B cell (primary cell): ENCODE measurements around the gene MEIS3. TPM values are rescaled to one million over a fixed set of nuclear protein-coding genes. Genes with fewer than 3 reads are reported as not detected.

Experiments
- ATAC-seq: fragments of 200-7000 bp; cut with Tn5 transposase; one replicate; pipeline ENCODE4 v1.10.0; 2021; ENCODE audit warnings: low read depth, mild to moderate bottlenecking, moderate number of reproducible peaks, moderate library complexity
- CTCF ChIA-PET: fragments of 350-600 bp; sonication (Branson Sonifier 250); formaldehyde crosslinking; loops from one replicate; lab custom pipeline; 2021; ENCODE audit warnings: antibody characterized with exemption, inconsistent platforms; lab: Charles Lee
- POLR2A ChIA-PET: fragments of 350-600 bp; sonication (Branson Sonifier 250); formaldehyde crosslinking; loops from one replicate; lab custom pipeline; 2021; ENCODE audit warnings: antibody characterized with exemption; lab: Charles Lee
- DNase-seq: peaks from one replicate; pipeline ENCODE4 v3.0.0; 2013
- H2AFZ ChIP-seq: 2 replicates; pipeline ENCODE4 v1.6.1; 2012; ENCODE audit warnings: mild to moderate bottlenecking, low read depth, low read length; ENCODE audit not compliant: insufficient read depth, poor library complexity, severe bottlenecking
- H3K27ac ChIP-seq, 2 donors: 1 replicate in 1 of 2; 2 replicates in 1 of 2; pipeline ENCODE4 v1.5.1; 2012 to 2013; ENCODE audit warnings: low read length in 2 of 2, mild to moderate bottlenecking in 2 of 2, moderate library complexity in 1 of 2
- H3K27me3 ChIP-seq, 4 experiments: fragments of 200-600 bp in 1 of 4; sonication (generic) in 1 of 4; replicated peaks in 1 of 4; 1 replicate in 2 of 4; 2 replicates in 2 of 4; pipeline versions ENCODE4 v1.6.1 to v1.7.0; 2013 to 2016; ENCODE audit warnings: low read length in 3 of 4, mild to moderate bottlenecking in 2 of 4, mixed read lengths in 1 of 4, moderate library complexity in 1 of 4; ENCODE audit not compliant: insufficient read depth in 4 of 4, control insufficient read depth in 3 of 4; ENCODE audit errors: control extremely low read depth in 1 of 4
- H3K36me3 ChIP-seq, 2 experiments: replicated peaks in 1 of 2; 1 replicate in 1 of 2; 2 replicates in 1 of 2; pipeline versions ENCODE4 v1.6.1 to v1.7.1; 2013; ENCODE audit warnings: low read length in 1 of 2; ENCODE audit not compliant: insufficient read depth in 2 of 2, control insufficient read depth in 1 of 2; ENCODE audit errors: control extremely low read depth in 1 of 2, extremely low read depth in 1 of 2
- H3K4me1 ChIP-seq, 2 donors: fragments of 200-600 bp in 1 of 2; sonication (generic) in 1 of 2; 1 replicate in 1 of 2; 2 replicates in 1 of 2; pipeline versions ENCODE4 v1.5.1 to v1.6.1; 2013 to 2017; ENCODE audit warnings: low read length in 2 of 2; ENCODE audit not compliant: control insufficient read depth in 2 of 2, insufficient read depth in 2 of 2
- H3K4me2 ChIP-seq: replicated peaks from 2 replicates; pipeline ENCODE3; 2012; ENCODE audit warnings: mild to moderate bottlenecking, low read depth, low read length; ENCODE audit not compliant: poor library complexity, severe bottlenecking
- H3K4me3 ChIP-seq, 5 experiments: fragments of 200-600 bp in 1 of 5; sonication (generic) in 1 of 5; 1 replicate in 3 of 5; 2 replicates in 2 of 5; pipeline versions ENCODE4 v1.5.1 to v1.7.0; 2011 to 2016; ENCODE audit warnings: low read length in 4 of 5, mild to moderate bottlenecking in 4 of 5, low read depth in 2 of 5, control low read depth in 1 of 5, moderate library complexity in 1 of 5; ENCODE audit not compliant: insufficient read depth in 1 of 5; ENCODE audit errors: control extremely low read depth in 1 of 5, extremely low read depth in 1 of 5
- H3K79me2 ChIP-seq: fragments of 200-600 bp; sonication (generic); one replicate; pipeline ENCODE4 v1.6.0; 2016; ENCODE audit warnings: low read length; ENCODE audit not compliant: control insufficient read depth, insufficient read depth
- H3K9ac ChIP-seq: fragments of 200-600 bp; sonication (generic); 2 replicates; pipeline ENCODE4 v1.6.1; 2017; ENCODE audit warnings: mild to moderate bottlenecking, low read length, moderate library complexity
- H3K9me3 ChIP-seq, 3 donors: one replicate each; pipeline versions ENCODE4 v1.6.1 to v1.7.1; 2013; ENCODE audit warnings: low read length in 2 of 3; ENCODE audit not compliant: control insufficient read depth in 2 of 3, insufficient read depth in 1 of 3; ENCODE audit errors: control extremely low read depth in 1 of 3
- H4K20me1 ChIP-seq: 2 replicates; pipeline ENCODE4 v1.6.0; 2012; ENCODE audit warnings: mild to moderate bottlenecking, low read length; ENCODE audit not compliant: insufficient read depth, control insufficient read depth, poor library complexity, severe bottlenecking
- H3K27ac Mint-ChIP-seq: one replicate; pipeline ENCODE4 v1.8.0; 2021; ENCODE audit warnings: mixed read lengths
- H3K27me3 Mint-ChIP-seq: one replicate; pipeline ENCODE4 v1.8.0; 2021; ENCODE audit warnings: mixed read lengths
- H3K4me1 Mint-ChIP-seq: one replicate; pipeline ENCODE4 v1.8.0; 2021; ENCODE audit warnings: mixed read lengths
- H3K4me3 Mint-ChIP-seq: one replicate; pipeline ENCODE4 v1.8.0; 2021; ENCODE audit warnings: mixed read lengths
- H3K9me3 Mint-ChIP-seq: one replicate; pipeline ENCODE4 v1.8.0; 2022; ENCODE audit warnings: mixed read lengths; ENCODE audit not compliant: insufficient read depth
- CTCF ChIP-seq: fragments of 200-600 bp; IDR thresholded peaks from one replicate; pipeline ENCODE4 v1.8.0; 2022; ENCODE audit warnings: antibody characterized with exemption, mild to moderate bottlenecking
- EZH2 ChIP-seq: IDR thresholded peaks from 2 replicates; pipeline ENCODE4 v1.6.1; 2012; ENCODE audit warnings: borderline replicate concordance, low read depth, mild to moderate bottlenecking, moderate library complexity, low read length; ENCODE audit not compliant: insufficient read depth, poor library complexity, severe bottlenecking
- WGBS: methylation state at CpG from one replicate; pipeline ENCODE4 v1.1.5; 2013; ENCODE audit warnings: missing lambda C conversion rate; ENCODE audit not compliant: insufficient coverage; 5-methylcytosine and 5-hydroxymethylcytosine counted together
- intact Hi-C: fragments of 100-400 bp; cut with micrococcal nuclease; formaldehyde crosslinking; loops from one replicate; pipeline ENCODE4 v1.10.0; 2022
- polyA plus RNA-seq: library from polyadenylated mRNA; depleted of rRNA; stranded (reverse); fragments of >200 nt; gene quantifications from 2 replicates; pipeline ENCODE4 v1.2.3, GENCODE V29; 2012
- total RNA-seq, 2 donors: library from RNA; stranded (reverse); fragments of 120-200 nt in 1 of 2; gene quantifications; 1 replicate in 1 of 2; 2 replicates in 1 of 2; pipeline versions ENCODE4 v1.2.3 to v1.2.4, GENCODE V29; 2013 to 2022

MEIS3 gene
- total and polyA plus RNA-seq, 2 donors (not counting 1 experiment from before 2014, with no cell fraction given): not detected

- Histone ChIP-seq H3K4me3 (no peak overlapping the region), H3K4me1 (no peaks in the 10 kb centered on the region), H3K27me3 (no peaks in the 10 kb centered on the region), H3K79me2 (peaks cover 16% of the 10 kb centered on the region), H4K20me1 (peaks cover 28% of the 10 kb centered on the region), H2AFZ (no peak overlapping the region), H3K4me2 (no peak overlapping the region), H3K27ac (no peak overlapping the region), H3K36me3 (peaks cover 10 to 71% of the 10 kb centered on the region in 2 experiments), H3K9ac (no peak overlapping the region), H3K9me3 (peaks cover 0 to 7% (median 0%) of the 10 kb centered on the region in 3 donors)
- no peak for TF ChIP-seq CTCF
- no peak for TF ChIP-seq EZH2
- 97% methylated on average over 19 of the region's 21 CpGs for WGBS
- Mint-ChIP-seq H3K9me3 (no peaks in the 10 kb centered on the region), H3K4me1 (no peaks in the 10 kb centered on the region), H3K27me3 (no peaks in the 10 kb centered on the region), H3K27ac (no peak overlapping the region), H3K4me3 (no peak overlapping the region)
- ATAC-seq (no peak), DNase-seq (no peak)
- intact Hi-C loops: no loop called here
- POLR2A ChIA-PET: no interaction called here
- CTCF ChIA-PET: interaction anchor here (1.2 kb wide), 1 partner anchor 13 kb away, joined by 5 read pairs; the partner anchor contains the start of gene DHX34
Observed at GRCh38 chr19:47362321-47362720, 57.0 kb downstream of the MEIS3 start.

GRCh38 chr19:47358936-47359335 lies 60.4 kb downstream of the MEIS3 start:
- Histone ChIP-seq H3K79me2 (peaks cover 41% of the 10 kb centered on the region), H3K27me3 (no peaks in the 10 kb centered on the region), H3K9me3 (peaks cover 0 to 7% (median 0%) of the 10 kb centered on the region in 3 donors), H3K4me3 (no peak overlapping the region), H3K4me2 (no peak overlapping the region), H3K4me1 (no peaks in the 10 kb centered on the region), H4K20me1 (peaks cover 31% of the 10 kb centered on the region), H3K9ac (no peak overlapping the region), H3K27ac (no peak overlapping the region), H2AFZ (no peak overlapping the region), H3K36me3 (peaks cover 5 to 86% of the 10 kb centered on the region in 2 experiments)
- no peaks in the 10 kb centered on the region for H3K9me3 Mint-ChIP-seq
- ATAC-seq: no peak
- CTCF ChIA-PET: interaction anchor here (0.6 to 1.4 kb wide), 4 partner anchors 33 to 457 kb away, joined by 3 read pairs; no protein-coding TSS in a partner anchor
- 97% methylated on average over 6 of the region's 6 CpGs for WGBS
- no peaks in the 10 kb centered on the region for H3K27me3 Mint-ChIP-seq
- intact Hi-C loops: no loop called here
- no peak overlapping the region for H3K4me3 Mint-ChIP-seq
- H3K4me1 Mint-ChIP-seq: peaks cover 2% of the 10 kb centered on the region
- H3K27ac Mint-ChIP-seq: no peak overlapping the region
- POLR2A ChIA-PET: no interaction called here
- TF ChIP-seq EZH2: no peak
- no peak for TF ChIP-seq CTCF
- no peak for DNase-seq
